SU-DHL-6 (cell line): ENCODE results near the gene ATXN2L.

ENCODE experiments used
- H2AFZ ChIP-seq: fragments of 200-600 bp; sonication (generic); 2 replicates; pipeline ENCODE4 v1.6.1; 2014; ENCODE audit warnings: low read depth, mild to moderate bottlenecking, moderate library complexity, mixed read lengths, antibody characterized with exemption, low read length; ENCODE audit not compliant: severe bottlenecking
- H3F3A ChIP-seq: fragments of 200-600 bp; shearing (Covaris generic); 2 replicates; pipeline ENCODE4 v1.6.0; 2016; ENCODE audit warnings: antibody characterized with exemption, mild to moderate bottlenecking; ENCODE audit not compliant: insufficient read depth
- H3K27ac ChIP-seq: fragments of 200-600 bp; sonication (generic); 2 replicates; pipeline ENCODE4 v1.5.1; 2016; ENCODE audit warnings: low read depth, mild to moderate bottlenecking, low read length, moderate library complexity, mixed read lengths
- H3K27me3 ChIP-seq: fragments of 200-600 bp; sonication (generic), shearing (Covaris generic); 2 replicates; pipeline ENCODE4 v1.6.0; 2014; ENCODE audit warnings: mild to moderate bottlenecking, low read length
- H3K36me3 ChIP-seq: fragments of 200-600 bp; sonication (generic); 2 replicates; pipeline ENCODE4 v1.6.1; 2014; ENCODE audit warnings: mild to moderate bottlenecking, low read length, mixed read lengths
- H3K4me2 ChIP-seq: fragments of 300-600, 200-600 bp; shearing (Covaris generic), sonication (generic); 2 replicates; pipeline ENCODE4 v1.6.0; 2014; ENCODE audit warnings: low read length, low read depth, mild to moderate bottlenecking; ENCODE audit not compliant: poor library complexity, severe bottlenecking
- H3K4me3 ChIP-seq: fragments of 200-600 bp; sonication (generic); 2 replicates; pipeline ENCODE4 v1.5.1; 2014; ENCODE audit warnings: antibody characterized with exemption, low read length, mild to moderate bottlenecking, mixed read lengths; ENCODE audit not compliant: insufficient read depth, poor library complexity, severe bottlenecking
- H3K79me2 ChIP-seq: fragments of 200-600 bp; sonication (generic); 2 replicates; pipeline ENCODE4 v1.6.1; 2014; ENCODE audit warnings: mild to moderate bottlenecking, low read length, moderate library complexity; ENCODE audit not compliant: insufficient read depth
- H3K9ac ChIP-seq: fragments of 200-600 bp; sonication (generic); 2 replicates; pipeline ENCODE4 v1.7.0; 2014; ENCODE audit warnings: mild to moderate bottlenecking, low read length
- H3K9me2 ChIP-seq: fragments of 200-600 bp; sonication (generic); replicated peaks from 2 replicates; pipeline ENCODE4 v1.6.1; 2014; ENCODE audit warnings: low read length; ENCODE audit not compliant: insufficient read depth
- H3K9me3 ChIP-seq: fragments of 200-600 bp; sonication (generic); 2 replicates; pipeline ENCODE4 v1.6.1; 2014; ENCODE audit warnings: low read length, mixed read lengths; ENCODE audit not compliant: insufficient read depth
- H4K20me1 ChIP-seq: fragments of 200-600 bp; sonication (generic); 2 replicates; pipeline ENCODE4 v1.6.1; 2014; ENCODE audit warnings: low read depth, mild to moderate bottlenecking, antibody characterized with exemption, low read length, moderate library complexity, mixed read lengths
- CTCF ChIP-seq: fragments of 200-600 bp; sonication (generic); IDR thresholded peaks from one replicate; pipeline ENCODE4 v1.5.1; 2017; ENCODE audit warnings: antibody characterized with exemption, mild to moderate bottlenecking, low read length, moderate library complexity; ENCODE audit not compliant: insufficient read depth, poor library complexity, severe bottlenecking
- EZH2phosphoT487 ChIP-seq: fragments of 200-600 bp; sonication (generic), shearing (Covaris generic); conservative IDR thresholded peaks from 2 replicates; pipeline ENCODE4 v1.6.1; 2018; ENCODE audit warnings: mild to moderate bottlenecking, antibody characterized with exemption, low read length, moderate library complexity, mixed read lengths

ATXN2L gene

GRCh38 chr16:28838558-28838918 is 15.7 kb downstream of the ATXN2L start:
- H3K4me2 ChIP-seq, result no peak overlapping the region
- H3K9ac ChIP-seq, result no peak overlapping the region
- H3F3A ChIP-seq, result peaks cover 29% of the 10 kb centered on the region
- no peak overlapping the region for H3K27ac ChIP-seq
- H3K4me3 ChIP-seq, result no peak overlapping the region
- no peaks in the 10 kb centered on the region for H4K20me1 ChIP-seq
- no peaks in the 10 kb centered on the region for H3K9me2 ChIP-seq
- no peaks in the 10 kb centered on the region for H3K9me3 ChIP-seq
- no peaks in the 10 kb centered on the region for H3K27me3 ChIP-seq
- peaks cover 12% of the 10 kb centered on the region; the same call in 1 of the 2 replicates for H3K36me3 ChIP-seq
- H3K79me2 ChIP-seq, result no peaks in the 10 kb centered on the region
- no peak overlapping the region for H2AFZ ChIP-seq
- TF ChIP-seq CTCF (no peak), EZH2phosphoT487 (no peak)

- Histone ChIP-seq H3K9me3 (no peaks in the 10 kb centered on the region), H3K36me3 (peaks cover 7% of the 10 kb centered on the region; the same call in 1 of the 2 replicates), H3K79me2 (0 out of 2 replicates have a peak, but pooled peaks cover 1% of the 10 kb centered on the region), H3K9ac (no peak overlapping the region), H4K20me1 (no peaks in the 10 kb centered on the region), H2AFZ (no peak overlapping the region), H3F3A (peaks cover 29% of the 10 kb centered on the region), H3K27ac (no peak overlapping the region), H3K4me3 (no peak overlapping the region), H3K4me2 (no peak overlapping the region), H3K27me3 (no peaks in the 10 kb centered on the region), H3K9me2 (no peaks in the 10 kb centered on the region)
- no peak for TF ChIP-seq EZH2phosphoT487
- no peak for TF ChIP-seq CTCF
Measured at GRCh38 chr16:28839004-28839639, 16.3 kb downstream of the ATXN2L start.

- H2AFZ ChIP-seq, result no peak overlapping the region
- peaks cover 5% of the 10 kb centered on the region; the same call in 1 of the 2 replicates for H3K36me3 ChIP-seq
- no peak overlapping the region for H3K9ac ChIP-seq
- no peaks in the 10 kb centered on the region for H3K9me2 ChIP-seq
- no peak for TF ChIP-seq EZH2phosphoT487
- no peak for TF ChIP-seq CTCF
- H3K27ac ChIP-seq, result no peak overlapping the region
- H3K79me2 ChIP-seq, result peaks cover 9% of the 10 kb centered on the region
- no peaks in the 10 kb centered on the region for H3K9me3 ChIP-seq
- no peak overlapping the region for H3K4me3 ChIP-seq
- H3F3A ChIP-seq, result peaks cover 29% of the 10 kb centered on the region
- H3K4me2 ChIP-seq, result no peak overlapping the region
- H4K20me1 ChIP-seq, result peaks cover 2% of the 10 kb centered on the region; the same call in 1 of the 2 replicates
- no peaks in the 10 kb centered on the region for H3K27me3 ChIP-seq
Measured at GRCh38 chr16:28839899-28840298, 17.1 kb downstream of the ATXN2L start.
